Vagina (tissue), 2 donors: ENCODE data around the gene RPL18A.

ENCODE experiments used
- CTCF ChIP-seq, 3 experiments: fragments of 450-650 bp in 2 of 3; fragments of 200-600 bp in 1 of 3; sonication (generic) in 1 of 3; IDR thresholded peaks; one replicate each; pipeline ENCODE4 v1.5.1; 2017 to 2019; ENCODE audit warnings: antibody characterized with exemption in 3 of 3, mild to moderate bottlenecking in 2 of 3, moderate library complexity in 2 of 3
- POLR2A ChIP-seq, 2 donors: fragments of 450-650 bp; IDR thresholded peaks; one replicate each; pipeline ENCODE4 v1.6.1; 2017; ENCODE audit warnings: antibody characterized with exemption in 2 of 2, mild to moderate bottlenecking in 2 of 2, moderate library complexity in 2 of 2

DNA sequence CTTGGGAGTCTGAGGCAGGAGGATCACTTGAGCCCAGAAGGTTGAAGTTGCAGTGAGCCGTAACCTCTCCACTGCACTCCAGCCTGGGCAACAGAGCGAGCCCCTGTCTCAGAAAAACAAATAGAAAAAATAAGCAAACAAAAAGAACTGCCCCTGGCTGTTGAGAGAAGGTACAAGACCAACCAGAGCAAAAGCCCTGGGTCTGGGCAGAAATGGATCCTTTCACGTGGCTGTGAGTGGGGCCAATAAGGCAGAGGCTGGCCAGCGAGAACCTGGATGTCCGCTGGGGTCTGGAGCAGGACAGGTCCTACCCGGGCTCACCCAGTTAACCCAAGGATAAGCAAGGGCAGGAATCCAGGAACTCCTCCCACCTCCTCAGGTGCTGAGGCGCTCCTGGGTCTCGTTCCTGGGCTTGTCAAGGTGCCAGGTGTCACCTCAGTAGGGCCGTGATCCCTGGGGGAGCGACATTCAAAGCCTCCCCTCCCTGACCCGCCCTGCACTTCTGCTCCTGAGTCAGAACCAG lies 7.3 kb downstream of the RPL18A start:
- TF ChIP-seq CTCF (IDR thresholded peaks at IDR 0.05): no peak
- TF ChIP-seq POLR2A (IDR thresholded peaks at IDR 0.05): no peak
